ENCODE data around the gene EIF4B. TPM values are rescaled to one million over a fixed set of nuclear protein-coding genes. Genes with fewer than 3 reads are reported as not detected.
A peak's percentile ranks its signal among the peaks of the same experiment; 100 is the strongest.

EIF4B gene
- total and polyA plus RNA-seq, 2 experiments from 2014 or later, result 74.8 to 501 TPM

DNA sequence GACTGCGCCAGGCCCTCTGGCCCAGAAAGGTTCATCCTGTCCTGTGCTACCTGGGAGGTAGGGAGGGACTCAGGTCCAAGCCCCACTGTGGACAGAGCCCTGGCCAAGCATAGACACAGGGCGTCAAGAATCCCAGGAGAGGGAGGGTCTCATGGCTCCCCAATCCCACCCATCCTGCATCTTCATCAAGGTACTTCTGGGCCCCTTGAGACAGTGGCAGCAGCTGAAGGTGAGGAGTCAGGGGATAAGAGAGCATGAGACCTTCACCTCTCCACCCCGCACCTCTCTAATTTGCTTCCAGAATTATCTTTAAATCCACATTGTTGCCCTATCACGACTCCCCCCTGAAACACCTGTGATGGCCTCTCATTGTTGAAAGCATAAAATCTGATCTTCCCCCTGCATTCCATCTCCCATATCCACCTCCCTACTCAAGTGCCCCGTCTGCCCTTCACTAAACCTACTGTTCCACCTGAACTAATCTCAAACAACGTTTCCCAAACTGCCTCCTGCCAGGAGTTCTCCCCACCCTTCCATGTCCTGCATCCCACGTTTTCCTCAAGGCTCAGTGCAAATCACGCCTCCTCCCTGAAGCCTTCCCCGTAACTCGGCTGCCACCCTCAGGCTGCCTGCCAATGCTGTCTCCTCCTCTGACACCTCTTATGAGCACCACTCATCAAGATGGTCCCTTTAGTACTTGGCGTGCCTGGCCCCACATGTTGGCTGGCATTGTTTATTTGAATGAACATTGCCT, 30.3 kb upstream of the EIF4B start:
- no peaks in the 10 kb centered on the region for H4K20me1 ChIP-seq (ENCODE audit: insufficient read depth)
- no peaks in the 10 kb centered on the region for H3K27me3 ChIP-seq (replicated peaks; ENCODE audit: insufficient read depth)
- peaks cover 30% of the 10 kb centered on the region for H3K4me1 ChIP-seq (ENCODE audit: insufficient read depth)
- peaks cover 8% of the 10 kb centered on the region for H3F3A ChIP-seq (ENCODE audit: insufficient read depth)
- peak overlapping the region; percentile 70 for H2AFZ ChIP-seq
- DNase-seq, result peak; percentile 59
- H3K27ac ChIP-seq, result no peak overlapping the region
- in situ Hi-C loops (cut with MboI), result loop anchor here (5.0 to 25.0 kb wide), 2 partner anchors 89 to 589 kb away; partner anchors contain the start of gene KRT84
- H3K9me2 ChIP-seq (ENCODE audit: insufficient read depth), result no peaks in the 10 kb centered on the region
- H3K36me3 ChIP-seq (ENCODE audit: low read depth), result no peaks in the 10 kb centered on the region
- TF ChIP-seq EZH2phosphoT487 (IDR thresholded peaks at IDR 0.05; ENCODE audit: insufficient read depth, low read depth) (no peak), EZH2 (IDR thresholded peaks at IDR 0.05; ENCODE audit: insufficient read depth, poor library complexity, severe bottlenecking) (no peak)
- no peak overlapping the region for H3K4me2 ChIP-seq (ENCODE audit: unreplicated experiment)
- H3K9ac ChIP-seq, result no peak overlapping the region
- H3K4me3 ChIP-seq, result no peak overlapping the region
- no peaks in the 10 kb centered on the region for H3K79me2 ChIP-seq (ENCODE audit: insufficient read depth)
- WGBS, 2 experiments (ENCODE audit: low coverage in 1 of 2, low lambda C conversion rate in 2 of 2, missing lambda C conversion rate in 2 of 2), result 46 to 53% methylated on average over 11 of the region's 11 CpGs
- H3K9me3 ChIP-seq (ENCODE audit: low read depth), result no peaks in the 10 kb centered on the region

DNA sequence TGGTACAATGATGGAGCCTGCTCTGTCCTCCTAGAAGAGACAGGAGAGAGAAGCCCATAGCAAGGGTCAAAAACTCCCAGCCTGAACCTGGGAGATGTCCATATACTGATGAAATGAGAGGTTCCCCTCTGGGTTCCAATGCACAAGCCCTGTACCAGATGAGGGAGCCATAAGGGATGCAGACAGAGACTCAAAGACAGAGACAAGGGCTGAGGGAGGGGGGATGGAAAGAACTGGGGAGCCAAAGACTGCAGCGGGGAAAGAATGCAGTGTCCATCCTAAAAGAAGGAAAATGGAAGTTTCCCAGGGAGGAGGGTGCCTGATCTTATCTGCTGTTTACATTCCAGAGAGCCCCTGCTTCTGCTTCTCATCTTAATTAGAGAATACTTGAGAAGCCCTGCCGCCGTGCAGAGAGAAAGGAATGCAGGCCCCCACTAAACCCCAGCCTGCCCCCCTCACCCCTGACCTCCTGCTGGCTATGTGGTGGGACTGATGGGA, 29.6 kb upstream of the EIF4B start:
- H3K79me2 ChIP-seq (ENCODE audit: insufficient read depth), result no peaks in the 10 kb centered on the region
- WGBS, 2 experiments (ENCODE audit: low coverage in 1 of 2, low lambda C conversion rate in 2 of 2, missing lambda C conversion rate in 2 of 2), result 5 to 16% methylated on average over 3 of the region's 3 CpGs
- no peak overlapping the region for H3K4me2 ChIP-seq (ENCODE audit: unreplicated experiment)
- H2AFZ ChIP-seq, result peak overlapping the region; percentile 56
- H3K4me3 ChIP-seq, result no peak overlapping the region
- H3K27ac ChIP-seq, result no peak overlapping the region
- H3K9ac ChIP-seq, result no peak overlapping the region
- no peaks in the 10 kb centered on the region for H3K27me3 ChIP-seq (replicated peaks; ENCODE audit: insufficient read depth)
- no peaks in the 10 kb centered on the region for H4K20me1 ChIP-seq (ENCODE audit: insufficient read depth)
- H3K36me3 ChIP-seq (ENCODE audit: low read depth), result no peaks in the 10 kb centered on the region
- TF ChIP-seq EZH2phosphoT487 (IDR thresholded peaks at IDR 0.05; ENCODE audit: insufficient read depth, low read depth) (no peak), EZH2 (IDR thresholded peaks at IDR 0.05; ENCODE audit: insufficient read depth, poor library complexity, severe bottlenecking) (no peak)
- in situ Hi-C loops (cut with MboI), result loop anchor here (5.0 to 25.0 kb wide), 2 partner anchors 89 to 589 kb away; partner anchors contain the start of gene KRT84
- peaks cover 25% of the 10 kb centered on the region for H3K4me1 ChIP-seq (ENCODE audit: insufficient read depth)
- H3F3A ChIP-seq (ENCODE audit: insufficient read depth), result peaks cover 3% of the 10 kb centered on the region
- peak; percentile 34 for DNase-seq
- no peaks in the 10 kb centered on the region for H3K9me3 ChIP-seq (ENCODE audit: low read depth)
- no peaks in the 10 kb centered on the region for H3K9me2 ChIP-seq (ENCODE audit: insufficient read depth)

DNA sequence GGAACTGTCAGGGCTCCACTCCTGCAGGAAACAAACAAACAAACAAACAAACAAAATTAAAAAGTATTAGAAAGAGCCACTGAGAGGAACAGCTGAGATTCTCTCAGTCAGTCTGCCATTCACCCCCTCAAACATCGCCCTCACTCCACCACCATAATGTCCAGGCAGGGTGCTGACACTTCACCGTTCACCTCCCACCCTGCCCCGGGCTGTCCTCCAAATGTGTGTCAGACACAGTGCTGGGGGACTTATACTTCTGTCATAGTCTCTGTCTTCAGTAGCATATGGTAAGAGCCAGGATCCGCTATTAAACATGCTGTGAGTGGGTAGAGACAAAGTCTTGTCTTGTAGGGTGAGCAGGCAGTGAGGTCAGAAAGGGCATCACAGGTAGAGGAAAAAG, 29.1 kb upstream of the EIF4B start:
- Histone ChIP-seq H3K36me3 (ENCODE audit: low read depth) (no peaks in the 10 kb centered on the region), H4K20me1 (ENCODE audit: insufficient read depth) (no peaks in the 10 kb centered on the region), H3K79me2 (ENCODE audit: insufficient read depth) (no peaks in the 10 kb centered on the region), H3K9me3 (ENCODE audit: low read depth) (no peaks in the 10 kb centered on the region), H3K4me2 (ENCODE audit: unreplicated experiment) (no peak overlapping the region), H3K4me1 (ENCODE audit: insufficient read depth) (peaks cover 21% of the 10 kb centered on the region), H3K27me3 (replicated peaks; ENCODE audit: insufficient read depth) (no peaks in the 10 kb centered on the region), H3K9me2 (ENCODE audit: insufficient read depth) (no peaks in the 10 kb centered on the region), H3K9ac (no peak overlapping the region), H3F3A (ENCODE audit: insufficient read depth) (no peaks in the 10 kb centered on the region), H3K27ac (no peak overlapping the region), H2AFZ (no peak overlapping the region), H3K4me3 (no peak overlapping the region)
- 21 to 26% methylated on average over 4 of the region's 4 CpGs for WGBS, 2 experiments (ENCODE audit: low coverage in 1 of 2, low lambda C conversion rate in 2 of 2, missing lambda C conversion rate in 2 of 2)
- in situ Hi-C loops (cut with MboI), result loop anchor here (5.0 to 25.0 kb wide), 2 partner anchors 90 to 590 kb away; partner anchors contain the start of gene KRT84
- peak; percentile 17 for DNase-seq
- TF ChIP-seq EZH2phosphoT487 (IDR thresholded peaks at IDR 0.05; ENCODE audit: insufficient read depth, low read depth) (no peak), EZH2 (IDR thresholded peaks at IDR 0.05; ENCODE audit: insufficient read depth, poor library complexity, severe bottlenecking) (no peak)

DNA sequence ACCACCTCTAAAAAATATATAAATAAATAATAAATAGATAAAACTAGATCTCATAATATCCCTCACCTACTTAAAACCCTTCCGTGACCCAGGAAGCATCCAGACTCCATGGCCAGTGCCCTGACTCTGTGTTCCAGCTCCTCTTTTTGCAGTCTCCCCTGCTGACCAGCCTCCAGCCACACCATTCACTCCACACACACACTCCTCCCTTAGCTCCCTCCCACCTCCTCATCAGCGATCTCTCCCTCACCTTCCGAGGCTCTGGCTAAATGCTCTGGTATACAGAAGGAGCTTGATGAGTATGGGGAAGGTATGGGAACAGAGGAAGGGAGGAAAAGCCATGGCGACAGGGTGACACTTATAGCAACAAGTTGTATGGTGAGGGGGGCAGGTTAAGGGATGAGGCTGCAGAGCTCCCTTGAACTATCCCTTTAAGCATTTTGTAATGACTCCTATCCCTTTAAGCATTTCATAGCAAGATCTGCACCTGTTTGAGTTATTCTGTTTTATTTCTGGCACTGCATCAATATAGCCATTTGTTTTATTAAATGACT, 26.1 kb upstream of the EIF4B start:
- no peaks in the 10 kb centered on the region for H3K9me3 ChIP-seq (ENCODE audit: low read depth)
- WGBS, 2 experiments (ENCODE audit: low coverage in 1 of 2, low lambda C conversion rate in 2 of 2, missing lambda C conversion rate in 2 of 2), result 26 to 28% methylated on average over 4 of the region's 4 CpGs
- H3K4me2 ChIP-seq (ENCODE audit: unreplicated experiment), result no peak overlapping the region
- H3K79me2 ChIP-seq (ENCODE audit: insufficient read depth), result no peaks in the 10 kb centered on the region
- no peaks in the 10 kb centered on the region for H3K9me2 ChIP-seq (ENCODE audit: insufficient read depth)
- H3K9ac ChIP-seq, result no peak overlapping the region
- DNase-seq, result no peak
- H2AFZ ChIP-seq, result no peak overlapping the region
- no peaks in the 10 kb centered on the region for H3K36me3 ChIP-seq (ENCODE audit: low read depth)
- in situ Hi-C loops (cut with MboI), result loop anchor here (10.0 to 25.0 kb wide), 2 partner anchors 395 to 593 kb away; partner anchors contain the start of gene KRT84
- H3F3A ChIP-seq (ENCODE audit: insufficient read depth), result no peaks in the 10 kb centered on the region
- no peak overlapping the region for H3K4me3 ChIP-seq
- H4K20me1 ChIP-seq (ENCODE audit: insufficient read depth), result no peaks in the 10 kb centered on the region
- no peaks in the 10 kb centered on the region for H3K27me3 ChIP-seq (replicated peaks; ENCODE audit: insufficient read depth)
- no peak for TF ChIP-seq EZH2 (IDR thresholded peaks at IDR 0.05; ENCODE audit: insufficient read depth, poor library complexity, severe bottlenecking)
- peaks cover 11% of the 10 kb centered on the region for H3K4me1 ChIP-seq (ENCODE audit: insufficient read depth)
- H3K27ac ChIP-seq, result no peak overlapping the region
